Activated CD8-positive, alpha-beta T cell treated with anti-CD3 and anti-CD28 coated beads for 36 hours (primary cell): ENCODE measurements around the gene RFC1. TPM values are rescaled to one million over a fixed set of nuclear protein-coding genes. Genes with fewer than 3 reads are reported as not detected.
"Not testable (repeated sequence)": the region's sequence is repeated elsewhere in the genome, so short reads cannot be mapped to it uniquely, and the experiment has no call there.

Experiments used
- ATAC-seq: fragments of 200-7000 bp; cut with Tn5 transposase; one replicate; pipeline ENCODE4 v1.10.0; 2021; ENCODE audit warnings: mild to moderate bottlenecking, moderate library complexity
- CTCF ChIA-PET: fragments of 350-600 bp; sonication (Branson Sonifier 250); formaldehyde crosslinking; loops from one replicate; lab custom pipeline; 2021; ENCODE audit warnings: antibody characterized with exemption; lab: Charles Lee
- POLR2A ChIA-PET: fragments of 350-600 bp; sonication (Branson Sonifier 250); formaldehyde crosslinking; loops from one replicate; lab custom pipeline; 2021; ENCODE audit warnings: antibody characterized with exemption; lab: Charles Lee
- DNase-seq: peaks from one replicate; pipeline ENCODE4 v3.0.0-alpha.2; 2020
- H3K27ac Mint-ChIP-seq: one replicate; pipeline ENCODE4 v1.8.0; 2021; ENCODE audit warnings: mild to moderate bottlenecking, mixed read lengths
- H3K27me3 Mint-ChIP-seq: one replicate; pipeline ENCODE4 v1.8.0; 2021; ENCODE audit warnings: mixed read lengths
- H3K36me3 Mint-ChIP-seq: one replicate; pipeline ENCODE4 v1.8.0; 2021; ENCODE audit warnings: low read depth, mixed read lengths
- H3K4me1 Mint-ChIP-seq: one replicate; pipeline ENCODE4 v1.8.0; 2021; ENCODE audit warnings: low read depth, mixed read lengths
- H3K4me3 Mint-ChIP-seq: one replicate; pipeline ENCODE4 v1.8.0; 2021; ENCODE audit warnings: mild to moderate bottlenecking, moderate library complexity, mixed read lengths
- H3K9me3 Mint-ChIP-seq: one replicate; pipeline ENCODE4 v1.8.0; 2021; ENCODE audit warnings: mixed read lengths
- intact Hi-C: fragments of 100-400 bp; cut with micrococcal nuclease; formaldehyde crosslinking; loops from one replicate; pipeline ENCODE4 v1.10.0; 2022
- total RNA-seq, 2 experiments: library from RNA; stranded (reverse); gene quantifications; one replicate each; pipeline ENCODE4 v1.2.3, GENCODE V29; 2021
- TF ChIP-seq, protein P1 (sequence below): fragments of 200-600 bp; IDR thresholded peaks from one replicate; pipeline ENCODE4 v1.8.0; 2022; ENCODE audit warnings: antibody characterized with exemption, mild to moderate bottlenecking

The RFC1 gene
- total RNA-seq, 2 experiments from 2014 or later: 108 to 114 TPM

DNA sequence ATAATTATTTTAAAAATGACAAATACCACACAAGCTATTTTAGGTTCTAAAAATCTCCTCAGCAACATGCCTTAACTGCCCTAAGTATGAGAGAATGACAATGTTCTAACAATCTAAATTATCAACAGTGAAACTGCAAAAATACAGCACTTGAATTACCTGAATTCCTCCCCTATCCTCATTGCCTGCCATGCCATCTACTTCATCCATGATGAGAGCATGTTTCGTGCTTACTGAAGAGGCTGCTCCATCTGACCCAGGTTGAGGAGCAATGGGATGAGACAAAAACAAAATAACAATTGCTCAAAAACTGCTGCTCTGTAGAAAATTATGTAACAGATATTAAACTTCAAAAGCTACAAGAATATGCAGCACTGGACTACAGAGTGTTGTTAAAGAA, 63.3 kb downstream of the RFC1 start:
- Mint-ChIP-seq H3K4me3 (no peak overlapping the region), H3K9me3 (no peaks in the 10 kb centered on the region), H3K36me3 (peaks cover 62% of the 10 kb centered on the region), H3K27me3 (no peaks in the 10 kb centered on the region), H3K27ac (no peak overlapping the region), H3K4me1 (no peaks in the 10 kb centered on the region)
- POLR2A ChIA-PET: no interaction called here
- CTCF ChIA-PET: no interaction called here
- ATAC-seq (no peak), DNase-seq (no peak)
- TF ChIP-seq, protein P1, sequence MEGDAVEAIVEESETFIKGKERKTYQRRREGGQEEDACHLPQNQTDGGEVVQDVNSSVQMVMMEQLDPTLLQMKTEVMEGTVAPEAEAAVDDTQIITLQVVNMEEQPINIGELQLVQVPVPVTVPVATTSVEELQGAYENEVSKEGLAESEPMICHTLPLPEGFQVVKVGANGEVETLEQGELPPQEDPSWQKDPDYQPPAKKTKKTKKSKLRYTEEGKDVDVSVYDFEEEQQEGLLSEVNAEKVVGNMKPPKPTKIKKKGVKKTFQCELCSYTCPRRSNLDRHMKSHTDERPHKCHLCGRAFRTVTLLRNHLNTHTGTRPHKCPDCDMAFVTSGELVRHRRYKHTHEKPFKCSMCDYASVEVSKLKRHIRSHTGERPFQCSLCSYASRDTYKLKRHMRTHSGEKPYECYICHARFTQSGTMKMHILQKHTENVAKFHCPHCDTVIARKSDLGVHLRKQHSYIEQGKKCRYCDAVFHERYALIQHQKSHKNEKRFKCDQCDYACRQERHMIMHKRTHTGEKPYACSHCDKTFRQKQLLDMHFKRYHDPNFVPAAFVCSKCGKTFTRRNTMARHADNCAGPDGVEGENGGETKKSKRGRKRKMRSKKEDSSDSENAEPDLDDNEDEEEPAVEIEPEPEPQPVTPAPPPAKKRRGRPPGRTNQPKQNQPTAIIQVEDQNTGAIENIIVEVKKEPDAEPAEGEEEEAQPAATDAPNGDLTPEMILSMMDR: no peak
- intact Hi-C loops: no loop called here

DNA sequence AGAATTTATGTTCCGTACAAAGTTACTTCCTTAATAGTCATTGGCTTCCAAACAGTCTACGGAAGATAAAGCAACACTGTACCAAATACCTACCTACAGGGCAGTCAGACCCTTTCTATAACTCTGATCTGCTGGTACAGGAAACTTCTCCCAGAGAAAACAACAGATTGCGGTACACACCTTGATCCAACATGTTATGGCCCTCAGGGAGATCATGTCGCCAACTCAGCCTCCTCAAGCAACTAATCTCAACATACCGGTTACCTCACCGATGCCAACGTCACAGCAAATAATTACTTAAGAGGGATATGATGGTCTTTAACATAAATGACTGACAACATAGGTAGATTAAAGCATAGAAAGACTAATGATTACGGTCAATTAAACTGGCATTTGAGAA, 70.4 kb downstream of the RFC1 start:
- DNase-seq: no peak
- Mint-ChIP-seq H3K4me3 (no peak overlapping the region), H3K9me3 (no peaks in the 10 kb centered on the region), H3K4me1 (no peaks in the 10 kb centered on the region), H3K36me3 (peaks cover 70% of the 10 kb centered on the region), H3K27me3 (no peaks in the 10 kb centered on the region), H3K27ac (no peak overlapping the region)
- TF ChIP-seq, protein P1: no peak
- ChIA-PET CTCF (no interaction called here), POLR2A (no interaction called here)
- no peak for ATAC-seq
- intact Hi-C loops: no loop called here

DNA sequence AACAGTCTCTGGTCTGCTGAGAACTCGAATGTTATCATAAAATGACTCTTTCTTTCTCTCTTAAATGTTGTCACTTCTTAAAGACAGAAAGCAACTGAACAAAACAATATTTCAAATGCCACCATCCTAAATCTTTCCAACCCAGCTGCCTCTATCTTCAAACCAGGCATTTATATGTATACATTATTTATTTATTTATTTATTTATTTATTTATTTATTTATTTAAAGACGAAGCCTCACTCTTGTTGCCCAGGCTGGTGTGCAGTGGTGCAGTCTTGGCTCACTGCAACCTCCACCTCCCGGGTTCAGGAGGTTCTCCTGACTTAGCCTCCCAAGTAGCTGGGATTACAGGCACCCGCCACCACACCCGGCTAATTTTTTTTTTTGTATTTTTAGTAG, 73.7 kb downstream of the RFC1 start:
- CTCF ChIA-PET, H3K27ac Mint-ChIP-seq, H3K4me1 Mint-ChIP-seq, H3K4me3 Mint-ChIP-seq, H3K27me3 Mint-ChIP-seq, H3K9me3 Mint-ChIP-seq, DNase-seq, ATAC-seq, intact Hi-C loops: not testable (repeated sequence)
- peaks cover 60% of the 10 kb centered on the region for H3K36me3 Mint-ChIP-seq
- POLR2A ChIA-PET: interaction anchor here (0.8 kb wide), 1 partner anchor 62 kb away, joined by 3 read pairs; no protein-coding TSS in a partner anchor

DNA sequence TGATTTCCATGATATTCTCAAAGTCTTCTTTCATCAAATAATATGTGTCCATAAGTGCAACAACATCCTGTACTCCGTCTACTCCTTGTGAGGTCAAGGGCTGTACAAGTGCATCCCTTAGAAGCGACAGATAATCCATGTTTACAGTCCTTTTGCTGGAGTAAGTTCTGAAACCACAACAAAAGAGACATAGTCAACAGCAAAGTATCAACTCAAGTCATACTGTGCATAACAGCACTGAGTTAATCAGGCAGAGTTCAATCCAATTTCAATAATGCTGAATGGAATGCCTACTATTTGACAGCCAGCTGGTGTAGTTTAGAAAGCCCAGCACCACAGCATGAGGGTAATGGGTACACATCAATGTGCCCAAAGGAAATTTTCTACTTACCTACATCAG, 74.5 kb downstream of the RFC1 start:
- DNase-seq: no peak
- Mint-ChIP-seq H3K36me3 (peaks cover 65% of the 10 kb centered on the region), H3K27ac (no peak overlapping the region), H3K4me1 (no peaks in the 10 kb centered on the region), H3K27me3 (no peaks in the 10 kb centered on the region), H3K9me3 (no peaks in the 10 kb centered on the region), H3K4me3 (no peak overlapping the region)
- ChIA-PET POLR2A (interaction anchor here (0.8 kb wide), 1 partner anchor 63 kb away, joined by 3 read pairs; no protein-coding TSS in a partner anchor), CTCF (no interaction called here)
- TF ChIP-seq, protein P1: no peak
- ATAC-seq: no peak
- intact Hi-C loops: no loop called here

DNA sequence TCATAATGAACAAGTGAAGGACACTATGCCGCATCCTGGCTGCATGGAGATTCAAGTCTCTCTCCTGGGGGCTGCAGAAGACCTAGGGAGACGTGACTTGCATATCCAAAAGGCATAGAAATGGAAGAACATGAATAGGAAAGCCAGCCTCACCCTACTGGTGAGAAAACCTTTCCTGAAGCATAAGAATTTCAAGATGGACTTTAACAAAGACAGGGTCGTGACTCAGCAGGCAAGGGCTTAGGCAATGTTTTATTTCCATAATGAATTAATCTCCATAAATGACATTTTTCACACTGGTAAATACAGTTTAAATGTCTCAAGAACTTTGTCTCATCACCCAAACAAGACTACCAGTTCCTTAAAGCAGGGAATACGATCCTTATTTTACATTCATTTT, 78.9 kb downstream of the RFC1 start:
- intact Hi-C loops: no loop called here
- Mint-ChIP-seq H3K4me1 (no peaks in the 10 kb centered on the region), H3K27ac (no peak overlapping the region), H3K9me3 (no peaks in the 10 kb centered on the region), H3K27me3 (no peaks in the 10 kb centered on the region), H3K36me3 (peaks cover 64% of the 10 kb centered on the region), H3K4me3 (no peak overlapping the region)
- TF ChIP-seq, protein P1: no peak
- CTCF ChIA-PET: no interaction called here
- POLR2A ChIA-PET: no interaction called here
- no peak for ATAC-seq
- no peak for DNase-seq

DNA sequence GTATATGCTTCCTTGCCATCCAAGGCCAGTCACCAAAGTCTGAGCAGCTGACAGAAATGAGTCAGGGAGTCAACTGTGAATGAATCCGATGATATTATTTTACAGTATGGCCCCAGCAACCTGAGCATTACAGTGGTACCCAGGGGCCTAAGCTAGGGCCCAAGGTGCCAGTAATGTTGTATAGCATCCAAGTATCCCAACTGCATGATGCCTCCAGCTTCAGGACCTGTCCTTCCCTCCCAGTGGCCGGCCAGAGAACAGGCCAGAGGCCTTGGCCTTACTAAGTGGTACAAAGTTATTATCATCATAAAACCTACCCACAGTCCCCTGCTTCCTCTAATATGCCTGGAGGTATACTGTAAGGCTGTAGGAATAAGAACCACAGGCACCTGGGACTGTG, 79.9 kb downstream of the RFC1 start:
- intact Hi-C loops: no loop called here
- H3K27ac Mint-ChIP-seq: peak overlapping the region; percentile 8
- ChIA-PET POLR2A (no interaction called here), CTCF (interaction anchor here (1.1 kb wide), 1 partner anchor 60 kb away, joined by 3 read pairs; no protein-coding TSS in a partner anchor)
- H3K9me3 Mint-ChIP-seq: no peaks in the 10 kb centered on the region
- ATAC-seq: no peak
- peaks cover 55% of the 10 kb centered on the region for H3K36me3 Mint-ChIP-seq
- H3K4me3 Mint-ChIP-seq: no peak overlapping the region
- no peak for DNase-seq
- TF ChIP-seq, protein P1: no peak
- no peaks in the 10 kb centered on the region for H3K4me1 Mint-ChIP-seq
- H3K27me3 Mint-ChIP-seq: no peaks in the 10 kb centered on the region
